DMS 273 treated with DMSO at 0.1 percent for 48 hours (cell line): ENCODE data around the gene NRTN.
A peak's percentile ranks its signal among the peaks of the same experiment; 100 is the strongest.

Experiments used
- DNase-seq: peaks from one replicate; lab custom pipeline; 2025; lab: John Stamatoyannopoulos, UW

NRTN gene

DNA sequence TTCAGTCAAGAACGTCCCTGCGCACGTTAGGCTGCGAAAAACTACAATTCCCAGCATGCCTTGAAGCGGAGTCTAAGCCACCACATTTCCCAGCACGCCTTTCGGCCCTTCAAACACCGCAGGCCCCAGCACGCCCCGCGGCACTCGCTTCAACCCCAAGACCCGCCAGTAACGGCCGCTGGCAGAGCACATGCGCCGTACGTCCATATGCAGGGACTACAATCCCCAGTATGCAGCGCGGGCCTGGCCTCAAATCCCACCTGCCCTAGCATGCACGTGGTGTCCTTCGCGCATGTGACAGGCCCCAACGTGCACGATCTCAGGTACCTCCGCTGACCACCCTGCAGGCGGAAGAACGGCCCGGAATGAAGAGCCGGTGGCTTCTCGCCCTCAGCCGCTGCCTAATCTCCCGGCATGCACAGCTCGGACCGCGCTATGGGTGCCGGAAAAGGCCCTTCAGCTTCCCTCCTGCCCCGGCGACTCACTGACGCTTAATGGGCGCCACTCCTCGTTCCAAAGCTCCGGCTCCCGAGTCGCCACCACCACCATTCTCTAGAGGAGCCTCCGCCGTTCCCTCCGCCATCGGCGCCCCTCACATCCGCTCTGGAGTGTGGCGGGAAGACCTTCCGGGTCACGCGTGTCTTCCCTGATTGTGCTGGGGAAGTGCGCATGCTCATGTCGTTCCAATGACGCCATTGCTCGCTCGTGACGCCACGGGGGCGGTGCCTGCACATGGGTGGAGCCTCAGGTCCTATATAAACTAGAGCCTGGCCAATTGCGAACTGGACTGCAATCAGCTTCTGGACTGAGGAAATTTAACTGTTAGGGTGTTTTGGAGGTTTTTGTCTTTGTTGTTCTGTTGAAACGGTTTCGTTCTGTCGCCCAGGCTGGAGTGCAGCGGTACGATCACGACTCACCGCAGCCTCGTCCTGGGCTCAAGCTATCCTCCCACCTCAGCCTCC is 14.0 kb upstream of the NRTN start, which contains the start of gene DUS3L:
Gene DUS3L (minus strand): TSS at position 605 of the 962 bp plus-strand sequence. CDS start 22 bp downstream, at position 583.
- DNase-seq = peak; percentile 95

DNA sequence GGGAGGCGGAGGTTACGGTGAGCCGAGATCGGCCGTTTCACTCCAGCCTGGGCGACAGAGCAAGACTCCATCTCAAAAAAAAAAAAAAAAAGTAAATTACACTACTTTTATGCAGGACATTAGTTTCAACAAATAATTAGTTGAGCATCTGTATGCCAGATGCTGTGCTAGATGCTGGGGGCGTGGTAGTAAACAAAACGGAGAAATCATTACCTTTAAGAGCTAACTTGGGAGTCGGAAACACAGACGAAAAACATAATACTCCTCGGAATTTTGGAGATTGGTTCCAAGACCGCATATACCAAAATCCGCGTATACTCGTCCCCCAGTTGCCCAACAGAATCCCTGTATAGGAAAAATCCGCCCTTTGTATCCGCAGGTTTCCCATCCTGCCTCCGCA is 12.6 kb upstream of the NRTN start:
- DNase-seq = no peak

DNA sequence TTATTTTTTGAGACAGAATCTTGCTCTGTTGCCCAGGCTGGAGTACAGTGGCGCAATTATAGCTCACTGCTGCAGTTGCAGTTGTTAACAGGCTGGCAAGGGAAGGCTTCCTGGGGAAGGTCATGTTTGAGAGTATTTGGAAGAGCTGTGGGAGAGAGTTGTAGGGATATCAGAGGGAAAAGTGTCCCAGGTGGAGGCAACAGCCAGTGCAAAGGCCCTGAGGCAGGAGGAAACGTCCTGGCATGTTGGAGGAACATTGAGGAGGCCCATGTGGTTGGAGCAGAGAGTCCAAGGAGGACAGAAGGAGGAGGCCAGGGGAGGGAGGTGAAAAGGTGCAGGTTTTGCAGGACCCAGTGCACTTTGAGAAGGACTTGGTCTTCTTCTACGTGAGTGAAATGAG is 11.7 kb upstream of the NRTN start:
- no peak for DNase-seq

DNA sequence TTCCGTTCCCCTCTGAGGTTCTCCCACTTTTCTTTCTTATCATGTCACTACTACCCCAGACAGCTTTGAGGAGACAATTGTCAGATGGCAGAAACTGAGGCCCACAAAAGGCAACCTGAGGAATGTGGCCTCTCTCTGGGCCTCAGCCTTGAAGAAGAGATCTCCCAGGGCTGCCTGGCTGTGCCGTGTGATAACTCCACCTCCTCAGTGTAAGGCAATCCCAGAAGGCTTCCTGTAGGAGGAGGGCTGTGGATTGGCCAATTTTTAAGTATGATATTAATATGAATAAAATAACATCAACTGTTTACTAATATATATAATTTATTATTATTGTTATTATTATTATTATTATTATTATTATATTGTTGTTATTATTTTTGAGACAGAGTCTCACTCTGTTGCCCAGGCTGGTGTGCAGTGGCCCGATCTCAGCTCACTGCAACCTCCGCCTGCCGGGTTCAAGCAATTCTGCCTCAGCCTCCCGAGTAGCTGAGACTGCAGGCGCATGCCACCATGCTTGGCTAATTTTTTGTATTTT is 9.4 kb upstream of the NRTN start:
- no peak for DNase-seq

DNA sequence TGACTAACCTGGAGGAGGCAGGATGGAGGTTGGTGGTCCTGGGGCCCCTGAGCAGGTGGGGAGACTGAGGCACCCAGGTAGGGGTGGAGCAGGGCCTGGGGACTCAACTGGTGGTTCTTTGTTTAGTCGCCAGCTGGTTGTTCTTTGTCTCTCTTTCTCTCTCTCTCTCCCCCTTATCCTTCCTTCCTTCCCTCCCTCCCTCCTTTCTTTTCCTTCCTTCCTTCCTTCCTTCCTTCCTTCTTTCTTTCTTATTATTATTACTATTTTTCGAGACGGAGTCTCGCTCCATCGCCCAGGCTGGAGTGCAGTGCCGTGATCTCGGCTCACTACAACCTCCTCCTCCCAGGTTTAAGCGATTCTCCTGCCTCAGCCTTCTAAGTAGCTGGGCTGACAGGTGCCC is 6.6 kb upstream of the NRTN start:
- no peak for DNase-seq

DNA sequence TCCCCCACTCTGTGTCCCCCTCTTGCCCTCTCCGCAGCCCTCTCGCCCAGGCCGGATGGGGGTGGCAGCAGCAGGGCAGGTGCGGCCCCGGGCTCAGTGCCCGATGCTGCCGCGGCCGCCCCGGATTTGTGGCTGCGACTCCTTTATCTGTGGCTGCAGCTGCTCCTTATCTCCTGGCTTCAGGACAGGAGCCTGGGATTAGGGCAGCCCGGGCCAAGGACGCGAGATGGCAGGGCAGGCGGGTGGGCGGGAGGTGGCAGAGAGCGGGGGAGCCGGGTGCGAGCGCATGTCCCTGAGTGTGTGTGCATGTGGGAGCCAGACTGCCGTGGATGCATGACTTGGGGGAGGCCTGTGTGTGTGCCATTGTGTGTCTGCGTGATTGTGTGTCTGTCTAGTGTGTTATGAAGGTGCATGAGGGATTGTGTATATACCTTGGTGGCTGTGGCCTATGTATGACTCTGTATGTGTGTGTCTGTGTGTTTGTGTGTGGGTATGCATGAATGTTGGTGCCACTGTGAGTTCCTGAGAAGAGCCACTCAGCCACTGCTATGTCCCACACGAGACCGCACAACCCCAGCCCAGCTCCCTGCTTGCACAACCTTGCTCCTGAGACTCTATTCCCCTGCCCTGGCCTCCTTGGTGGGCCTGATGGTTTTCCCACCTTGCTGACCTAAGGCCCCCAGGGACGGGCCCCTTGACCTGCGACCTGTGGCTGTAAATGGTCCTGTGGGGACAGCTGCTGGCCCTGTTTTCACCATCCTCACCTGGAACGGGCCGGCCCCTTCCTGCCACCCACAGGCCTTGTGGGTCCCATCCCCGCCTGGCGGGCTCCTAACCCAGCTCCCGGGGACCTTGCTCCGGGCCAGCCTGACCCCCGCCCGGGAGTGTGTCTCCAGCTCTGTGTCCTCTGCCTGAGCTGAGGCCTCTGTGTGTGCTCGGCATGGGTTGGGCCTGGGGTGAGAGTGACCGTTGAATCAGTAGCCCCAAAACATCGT is 5.3 kb upstream of the NRTN start:
- no peak for DNase-seq

DNA sequence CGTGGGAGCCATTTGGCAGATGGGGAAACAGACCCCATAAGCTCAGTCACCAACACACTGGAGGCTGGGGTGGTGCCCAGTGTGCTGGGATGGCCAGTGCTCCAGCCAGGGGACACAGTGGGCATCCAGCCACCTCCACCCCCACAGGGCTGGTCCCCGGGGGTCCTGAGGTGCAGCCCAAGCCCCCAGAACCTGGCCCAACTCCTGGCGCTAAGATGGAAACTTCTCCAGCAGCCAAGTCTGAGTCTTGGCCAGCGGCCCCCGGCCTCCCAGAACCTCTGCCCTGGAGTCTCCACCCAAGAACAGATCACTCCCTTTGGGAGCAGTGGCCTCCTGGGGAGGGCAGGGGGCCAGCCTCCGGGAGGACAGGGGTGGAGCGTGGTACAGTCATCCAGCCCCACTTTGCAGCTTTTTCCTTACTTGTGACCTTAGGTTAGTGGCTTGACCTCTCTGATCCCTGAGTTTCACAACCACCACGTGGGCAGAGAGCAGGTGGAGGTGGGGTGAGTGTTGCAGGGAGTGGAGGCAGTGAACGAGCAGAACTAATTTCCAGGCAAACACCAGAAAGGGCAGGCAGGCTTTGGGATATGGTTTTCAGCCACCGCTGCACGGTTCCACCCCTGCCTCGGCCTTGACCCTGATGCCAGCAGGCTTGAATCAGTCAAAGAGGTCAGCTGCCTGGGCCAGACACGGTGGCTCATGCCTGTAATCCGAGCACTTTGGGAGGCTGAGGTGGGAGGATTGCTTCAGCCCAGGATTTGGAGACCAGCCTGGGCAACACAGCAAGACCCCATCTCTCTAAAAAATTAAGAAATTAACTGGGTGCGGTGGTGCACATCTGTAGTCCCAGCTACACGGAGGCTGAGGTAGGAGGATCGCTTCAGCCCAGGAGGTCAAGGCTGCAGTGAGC is 4.3 kb upstream of the NRTN start:
- no peak for DNase-seq

DNA sequence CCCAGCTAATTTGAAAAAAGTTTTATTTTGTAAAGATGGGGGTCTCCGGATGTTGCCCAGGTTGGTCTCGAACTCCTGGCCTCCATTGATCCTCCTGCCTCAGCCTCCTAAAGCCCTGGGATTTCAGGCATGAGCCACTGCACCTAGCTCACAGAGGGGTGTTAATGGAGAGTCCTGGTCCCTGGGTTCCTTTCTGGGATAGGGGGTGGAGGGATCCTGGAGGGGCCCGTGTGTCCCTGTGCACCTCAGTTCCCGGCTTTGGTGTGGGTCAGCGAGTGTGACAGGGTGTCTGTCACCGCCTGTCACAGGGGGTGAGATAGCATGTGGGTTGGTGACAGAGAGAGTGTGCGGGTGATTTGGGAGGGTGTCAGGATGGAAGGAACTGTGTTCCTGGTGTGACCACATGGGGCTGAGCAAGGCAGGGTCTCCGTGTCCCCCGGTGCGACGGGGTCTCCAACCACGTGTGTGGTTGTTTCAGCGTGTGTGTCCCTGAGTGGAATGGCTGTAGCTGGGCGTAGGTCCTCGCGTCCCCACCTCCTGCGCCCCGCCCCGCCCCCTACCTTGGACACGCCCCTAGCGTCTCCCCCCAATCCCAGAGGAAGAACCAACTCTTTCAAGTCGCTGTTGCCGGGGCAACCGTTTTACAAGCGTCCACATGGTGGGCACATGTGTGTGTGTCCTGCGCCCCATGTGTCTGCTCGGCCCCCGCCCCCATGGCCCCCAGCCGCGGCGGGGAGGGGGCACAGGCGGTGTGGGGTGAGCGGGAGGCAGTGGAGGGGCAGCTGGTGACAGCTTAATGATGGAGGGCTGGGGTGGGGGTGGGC is 2.9 kb upstream of the NRTN start:
- DNase-seq = peak; percentile 56

DNA sequence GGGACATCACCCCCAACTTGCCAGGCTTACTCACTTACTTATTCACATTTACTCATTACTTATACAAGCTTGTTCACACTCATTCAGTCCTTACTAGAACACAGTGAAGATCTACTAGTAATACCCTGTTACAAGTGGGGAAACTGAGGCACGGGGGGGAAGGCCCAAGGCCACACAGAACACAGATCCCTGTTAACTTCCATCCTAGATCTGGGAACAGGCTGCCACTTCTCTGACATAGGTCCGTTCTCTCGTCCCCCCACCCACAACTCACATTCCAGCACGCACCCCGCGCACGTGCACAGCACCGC is 1.5 kb upstream of the NRTN start:
- no peak for DNase-seq

DNA sequence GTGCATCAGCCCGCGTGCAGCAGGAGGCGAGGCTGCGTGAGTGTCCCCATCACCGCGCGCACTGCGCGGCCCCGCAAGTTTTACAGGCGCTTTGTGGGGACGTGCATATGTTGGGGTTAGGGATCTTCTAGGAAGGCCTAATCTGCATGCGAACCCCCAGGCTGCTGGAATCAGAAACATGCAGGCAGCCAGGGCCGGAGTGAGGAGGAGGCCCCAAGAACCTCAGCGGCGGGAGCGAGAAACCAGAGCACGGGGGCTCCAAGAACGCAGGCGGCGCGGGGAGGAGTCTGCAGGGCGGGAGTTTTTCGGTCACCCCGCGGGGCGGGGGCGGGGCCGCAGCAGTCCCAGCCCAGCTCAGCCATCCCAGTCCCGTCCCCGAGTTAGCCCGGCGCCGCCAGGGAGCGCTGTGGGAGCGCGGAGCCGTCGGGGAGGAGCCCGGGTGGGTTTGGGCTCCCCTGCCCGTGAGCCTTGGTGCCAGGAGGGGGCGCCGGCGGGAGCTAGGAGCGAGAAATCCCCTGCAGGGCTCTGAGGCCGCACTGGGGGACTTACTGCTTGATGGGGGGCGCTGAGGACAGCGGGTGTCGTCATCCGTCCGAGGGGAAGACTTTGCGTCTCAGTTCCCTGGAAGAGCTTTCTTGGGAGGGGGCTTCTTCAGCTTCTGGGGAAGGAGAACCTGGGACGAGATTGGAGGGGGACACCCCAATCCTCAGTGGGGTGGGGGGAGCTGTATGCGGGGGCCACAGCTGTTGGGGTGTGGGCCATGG is 933 bp upstream of the NRTN start:
- DNase-seq = peak; percentile 88

DNA sequence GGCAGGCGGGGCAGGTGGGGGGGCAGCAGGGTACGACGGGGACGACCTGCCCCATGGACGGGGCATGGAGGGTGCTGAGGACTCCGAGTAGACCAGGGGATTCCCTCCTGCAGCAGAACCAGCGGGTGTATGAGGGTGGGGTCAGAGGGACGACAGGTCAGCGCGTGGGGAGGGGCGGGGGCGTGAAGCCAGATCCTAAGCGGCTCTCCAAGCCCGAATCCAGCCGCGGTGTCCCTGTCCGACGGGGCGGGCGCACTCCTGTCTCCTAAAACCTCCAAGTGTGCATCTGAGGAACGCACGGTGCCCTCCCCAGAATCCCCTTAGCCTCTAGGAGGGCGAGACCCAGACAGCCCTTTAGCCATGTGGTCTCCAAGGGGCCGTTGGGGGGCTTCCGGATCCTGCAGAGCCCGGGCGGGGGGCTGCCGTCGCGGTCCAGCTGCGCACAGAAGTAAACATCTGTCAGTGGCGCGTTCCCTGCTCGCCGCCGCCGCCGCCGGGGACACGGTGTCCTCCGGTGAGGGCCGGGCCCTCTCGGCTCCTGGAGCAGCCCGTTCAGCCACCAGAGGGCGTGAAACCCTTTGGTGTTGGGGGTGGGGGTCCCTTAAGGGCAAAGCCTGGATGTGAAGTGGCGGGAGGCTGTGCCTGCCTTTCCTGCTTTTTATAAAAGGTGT is 730 bp downstream of the NRTN start:
- peak; percentile 32 for DNase-seq

DNA sequence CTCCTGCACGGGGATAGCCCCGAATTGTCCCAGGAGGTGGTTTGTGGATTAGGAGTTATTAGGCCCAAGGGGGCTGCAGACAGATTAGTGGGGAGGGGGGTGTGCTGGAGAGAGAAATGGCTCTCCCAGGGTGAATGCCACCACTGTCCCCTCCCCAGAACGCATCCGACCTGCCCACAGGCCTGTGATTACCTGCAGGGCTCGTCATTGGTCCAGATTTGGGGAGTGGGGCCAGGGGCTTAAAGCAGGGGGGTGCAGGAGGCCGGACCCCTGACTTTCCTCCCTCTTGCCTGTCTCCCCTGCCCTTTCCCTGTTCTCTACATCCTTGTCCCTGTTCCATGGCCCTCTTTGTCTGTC is 1.2 kb downstream of the NRTN start:
- DNase-seq = no peak

DNA sequence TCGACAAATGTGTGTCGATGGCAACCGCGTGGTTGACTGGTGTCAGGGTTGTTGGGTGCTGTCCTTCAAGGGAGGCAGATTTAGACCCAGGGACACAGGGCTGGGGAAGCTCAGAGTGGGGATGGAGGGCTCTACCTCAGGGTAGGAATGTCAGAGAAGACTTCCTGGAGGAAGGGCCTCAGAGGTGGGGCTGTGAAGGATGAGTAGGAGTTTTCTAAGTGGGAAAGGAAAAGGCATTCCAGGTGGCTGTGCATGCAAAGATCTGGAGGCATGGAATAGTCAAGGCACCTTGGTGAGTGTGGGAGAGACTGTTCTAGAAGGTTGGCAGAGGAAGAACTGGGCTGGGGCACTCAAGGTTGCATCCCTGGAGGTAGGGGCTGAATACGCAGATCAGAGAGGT is 2.0 kb downstream of the NRTN start:
- DNase-seq = no peak

DNA sequence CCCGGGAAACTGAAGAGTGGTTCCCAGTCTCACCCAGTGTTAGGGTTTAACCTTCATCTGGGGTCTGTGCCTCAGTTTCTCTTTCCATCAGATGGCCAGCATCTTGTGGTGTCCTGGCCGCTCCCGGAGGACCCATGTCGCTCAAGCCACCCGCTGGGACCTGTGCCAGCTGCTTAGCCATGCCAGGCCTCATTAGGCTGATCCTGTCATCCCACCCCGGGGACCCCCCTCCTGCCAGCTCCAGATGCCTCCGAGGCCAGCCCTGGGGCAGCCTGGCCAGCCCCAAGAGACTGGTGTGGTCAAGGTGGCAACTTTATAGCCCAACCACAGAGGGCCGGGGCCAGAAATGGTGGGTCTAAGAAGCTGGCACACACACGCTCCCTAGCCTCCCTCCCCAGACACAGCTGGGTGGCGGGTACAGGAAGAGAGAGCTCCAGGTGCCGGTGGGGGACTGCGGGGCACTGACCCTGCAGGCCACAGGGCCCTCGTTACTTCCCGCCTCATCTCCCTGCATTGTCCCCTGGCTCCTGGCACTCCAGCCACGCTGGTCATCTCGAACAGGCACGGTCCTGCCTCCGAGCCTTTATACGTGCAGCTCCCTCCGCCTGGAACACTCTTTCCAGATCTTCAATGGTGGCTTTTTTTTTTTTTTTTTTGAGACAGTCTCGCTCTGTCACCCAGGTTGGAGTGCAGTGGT is 3.4 kb downstream of the NRTN start:
- no peak for DNase-seq

DNA sequence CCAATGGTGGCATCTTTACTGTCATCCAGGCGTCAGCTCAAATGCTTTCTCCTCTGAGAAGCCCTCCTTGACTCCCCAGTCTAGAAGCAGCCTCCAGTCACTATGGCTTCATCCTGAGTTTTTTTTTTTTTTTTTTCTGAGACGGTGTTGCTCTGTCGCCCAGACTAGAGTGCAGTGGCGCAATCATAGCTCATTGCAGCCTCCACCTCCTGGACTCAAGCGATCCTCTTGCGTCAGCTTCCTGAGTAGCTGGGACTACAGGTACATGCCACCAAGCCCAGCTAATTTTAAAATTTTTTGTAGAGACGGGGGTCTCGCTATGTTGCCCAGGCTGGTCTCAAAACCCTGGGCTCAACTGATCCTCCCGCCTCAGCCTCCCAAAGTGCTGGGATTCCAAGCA is 4.2 kb downstream of the NRTN start:
- no peak for DNase-seq

DNA sequence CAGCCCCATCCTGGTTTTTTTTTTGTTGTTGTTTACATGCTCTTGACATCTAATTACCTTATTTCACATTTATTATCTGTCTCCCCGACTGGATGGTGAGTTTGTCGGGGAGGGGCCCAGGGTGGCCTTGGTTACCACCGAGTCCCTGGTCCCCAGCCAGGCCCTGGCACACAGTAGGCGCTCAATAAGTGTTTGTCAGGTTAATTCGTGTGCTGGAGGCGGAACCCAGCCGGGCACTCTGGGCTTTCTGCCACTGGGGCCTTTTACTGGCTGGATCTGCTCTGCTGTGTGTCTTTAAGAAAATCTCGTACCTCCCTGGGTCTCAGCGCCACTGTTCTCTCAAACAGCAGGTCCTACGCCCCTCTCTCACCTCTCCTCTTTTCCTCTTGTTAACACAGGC is 4.6 kb downstream of the NRTN start:
- no peak for DNase-seq

DNA sequence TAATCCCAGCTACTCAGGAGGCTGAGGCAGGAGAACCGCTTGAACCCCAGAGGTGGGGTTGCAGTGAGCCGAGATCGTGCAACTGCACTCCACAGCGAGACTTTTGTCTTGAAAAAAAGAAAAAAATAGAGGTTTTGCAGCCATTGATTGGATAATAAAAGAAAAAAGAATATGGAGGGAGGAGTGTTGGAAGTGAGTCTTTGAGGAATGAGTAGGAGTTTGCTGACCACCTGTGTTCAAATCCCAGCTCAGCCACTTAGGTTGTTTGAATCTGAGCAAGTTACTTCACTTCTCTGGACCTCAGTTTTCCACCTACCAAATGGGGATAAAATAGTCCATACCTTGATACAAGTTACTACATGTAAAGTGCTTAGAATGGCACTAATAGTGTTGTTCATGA is 6.2 kb downstream of the NRTN start:
- DNase-seq = no peak

DNA sequence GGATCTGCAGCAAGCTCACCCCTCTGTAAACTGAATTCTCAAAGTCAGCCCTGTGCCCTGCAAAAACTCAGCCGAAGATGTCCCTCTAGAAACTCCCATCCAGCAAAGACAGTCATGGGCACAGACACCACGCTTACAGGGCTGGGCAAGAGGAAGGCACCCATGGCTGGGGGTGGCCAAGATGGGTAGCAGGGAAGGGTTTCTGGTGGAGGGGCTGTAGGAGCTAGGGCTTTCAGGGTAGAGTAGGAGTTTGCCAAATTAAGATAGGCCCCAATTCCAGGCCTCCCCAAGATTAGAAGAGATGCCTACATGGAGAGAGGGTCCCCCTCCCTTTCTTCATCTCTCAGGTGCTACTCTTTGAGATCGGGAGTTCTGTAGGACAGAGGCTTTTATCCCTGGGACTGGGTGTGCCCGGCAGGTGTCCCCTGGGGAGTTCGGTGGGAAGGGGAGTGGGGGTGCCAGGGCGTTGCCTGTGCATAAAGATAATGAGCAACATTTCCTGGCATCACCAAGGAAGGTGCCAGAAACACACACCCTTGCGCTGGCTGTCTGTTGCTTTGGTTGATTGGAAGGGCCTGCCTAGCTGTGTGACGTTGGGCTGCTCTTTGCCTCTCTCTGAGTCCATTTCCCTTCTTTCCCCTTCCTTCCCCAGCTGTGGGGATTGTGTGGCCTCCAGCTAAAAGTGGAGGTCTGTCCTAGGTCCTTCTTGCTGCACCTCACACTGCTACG is 9.4 kb downstream of the NRTN start:
- DNase-seq = no peak
